ENCODE data around the gene CEMIP. TPM values are rescaled to one million over a fixed set of nuclear protein-coding genes. Genes with fewer than 3 reads are reported as not detected.

The CEMIP gene
- total RNA-seq, 1 experiment from 2014 or later, result 0.07 TPM

GRCh38 chr15:80739919-80740318, 39.3 kb upstream of the CEMIP start:
- ChIA-PET CTCF (interaction anchor here (0.8 kb wide), 1 partner anchor 80 kb away, joined by 3 read pairs; no protein-coding TSS in a partner anchor), POLR2A (no interaction called here)
- no peak for DNase-seq
- Histone ChIP-seq H3K36me3 (ENCODE audit: control insufficient read depth, insufficient read depth, low read length) (no peaks in the 10 kb centered on the region), H3K27me3 (replicated peaks; ENCODE audit: control insufficient read depth, insufficient read depth, low read length) (no peaks in the 10 kb centered on the region), H3K9me3 (no peaks in the 10 kb centered on the region), H3K4me1 (peaks cover 15% of the 10 kb centered on the region), H3K4me3 (ENCODE audit: low read depth, low read length) (no peak overlapping the region)
- Mint-ChIP-seq H3K4me1 (ENCODE audit: low read depth, unreplicated experiment) (peaks cover 18% of the 10 kb centered on the region), H3K4me3 (ENCODE audit: unreplicated experiment) (no peak overlapping the region), H3K27ac (ENCODE audit: unreplicated experiment) (no peak overlapping the region), H3K36me3 (ENCODE audit: insufficient read depth, unreplicated experiment) (no peaks in the 10 kb centered on the region), H3K9me3 (ENCODE audit: unreplicated experiment) (no peaks in the 10 kb centered on the region), H3K27me3 (ENCODE audit: insufficient read depth, unreplicated experiment) (no peaks in the 10 kb centered on the region)
- no TSS peak for BruUV-seq (replicated peaks)
- intact Hi-C loops (cut with micrococcal nuclease; ENCODE audit: unreplicated experiment), result loop anchor here (5.0 kb wide), 1 partner anchor 43 kb away; the partner anchor contains the start of gene ABHD17C
- no peak for TF ChIP-seq CTCF (IDR thresholded peaks at IDR 0.05; ENCODE audit: insufficient read depth in 1 of 2, low read depth in 1 of 2, low read length in 1 of 2, severe bottlenecking in 1 of 2, unreplicated experiment in 1 of 2)

GRCh38 chr15:80742081-80742480, 37.1 kb upstream of the CEMIP start:
- CTCF ChIA-PET, result no interaction called here
- no peak overlapping the region for H3K4me3 ChIP-seq (ENCODE audit: low read depth, low read length)
- BruUV-seq (replicated peaks), result no TSS peak
- H3K4me3 Mint-ChIP-seq (ENCODE audit: unreplicated experiment), result no peak overlapping the region
- no peaks in the 10 kb centered on the region for H3K9me3 ChIP-seq
- H3K27ac Mint-ChIP-seq (ENCODE audit: unreplicated experiment), result peak overlapping the region; percentile 25
- intact Hi-C loops (cut with micrococcal nuclease; ENCODE audit: unreplicated experiment), result loop anchor here (5.0 kb wide), 1 partner anchor 45 kb away; the partner anchor contains the start of gene ABHD17C
- no peaks in the 10 kb centered on the region for H3K27me3 ChIP-seq (replicated peaks; ENCODE audit: control insufficient read depth, insufficient read depth, low read length)
- no peak for TF ChIP-seq CTCF (IDR thresholded peaks at IDR 0.05; ENCODE audit: insufficient read depth in 1 of 2, low read depth in 1 of 2, low read length in 1 of 2, severe bottlenecking in 1 of 2, unreplicated experiment in 1 of 2)
- DNase-seq, result no peak
- POLR2A ChIA-PET, result no interaction called here
- no peaks in the 10 kb centered on the region for H3K36me3 ChIP-seq (ENCODE audit: control insufficient read depth, insufficient read depth, low read length)
- no peaks in the 10 kb centered on the region for H3K36me3 Mint-ChIP-seq (ENCODE audit: insufficient read depth, unreplicated experiment)
- H3K4me1 ChIP-seq, result peaks cover 15% of the 10 kb centered on the region
- no peaks in the 10 kb centered on the region for H3K27me3 Mint-ChIP-seq (ENCODE audit: insufficient read depth, unreplicated experiment)
- peaks cover 10% of the 10 kb centered on the region for H3K9me3 Mint-ChIP-seq (ENCODE audit: unreplicated experiment)
- H3K4me1 Mint-ChIP-seq (ENCODE audit: low read depth, unreplicated experiment), result peaks cover 25% of the 10 kb centered on the region

- Histone ChIP-seq H3K4me3 (ENCODE audit: low read depth, low read length) (no peak overlapping the region), H3K27me3 (replicated peaks; ENCODE audit: control insufficient read depth, insufficient read depth, low read length) (no peaks in the 10 kb centered on the region), H3K9me3 (no peaks in the 10 kb centered on the region), H3K4me1 (peaks cover 15% of the 10 kb centered on the region), H3K36me3 (ENCODE audit: control insufficient read depth, insufficient read depth, low read length) (no peaks in the 10 kb centered on the region)
- peaks cover 4% of the 10 kb centered on the region for H3K36me3 Mint-ChIP-seq (ENCODE audit: insufficient read depth, unreplicated experiment)
- CTCF ChIA-PET, result no interaction called here
- no peaks in the 10 kb centered on the region for H3K27me3 Mint-ChIP-seq (ENCODE audit: insufficient read depth, unreplicated experiment)
- H3K9me3 Mint-ChIP-seq (ENCODE audit: unreplicated experiment), result peaks cover 10% of the 10 kb centered on the region
- H3K27ac Mint-ChIP-seq (ENCODE audit: unreplicated experiment), result peak overlapping the region; percentile 15
- POLR2A ChIA-PET, result no interaction called here
- DNase-seq, result peak; percentile 42 to 54
- BruUV-seq (replicated peaks), result no TSS peak
- H3K4me1 Mint-ChIP-seq (ENCODE audit: low read depth, unreplicated experiment), result peaks cover 25% of the 10 kb centered on the region
- no peak for TF ChIP-seq CTCF (IDR thresholded peaks at IDR 0.05; ENCODE audit: insufficient read depth in 1 of 2, low read depth in 1 of 2, low read length in 1 of 2, severe bottlenecking in 1 of 2, unreplicated experiment in 1 of 2)
- intact Hi-C loops (cut with micrococcal nuclease; ENCODE audit: unreplicated experiment), result loop anchor here (5.0 kb wide), 1 partner anchor 46 kb away; the partner anchor contains the start of gene ABHD17C
- H3K4me3 Mint-ChIP-seq (ENCODE audit: unreplicated experiment), result no peak overlapping the region
Measured at GRCh38 chr15:80743189-80743833, 35.9 kb upstream of the CEMIP start.
